Calu3 (cell line): ENCODE data around the gene GSDME. TPM values are rescaled to one million over a fixed set of nuclear protein-coding genes. Genes with fewer than 3 reads are reported as not detected.

ENCODE experiments used
- BruUV-seq: library from RNA; stranded (reverse); fragments of 400-500 nt; replicated peaks from 2 replicates; lab custom pipeline; 2021; lab: Mats Ljungman, UMichigan
- CTCF ChIA-PET: fragments of 300-600 bp; sonication (Branson Sonifier 250); formaldehyde crosslinking; loops from one replicate; lab custom pipeline; 2022; ENCODE audit warnings: antibody characterized with exemption; lab: Charles Lee
- DNase-seq: peaks from one replicate; pipeline ENCODE4 v3.0.0; 2022
- H3K27ac Mint-ChIP-seq: one replicate; pipeline ENCODE4 v1.8.0; 2022; ENCODE audit warnings: mixed read lengths; ENCODE audit not compliant: unreplicated experiment
- H3K27me3 Mint-ChIP-seq: one replicate; pipeline ENCODE4 v1.8.0; 2022; ENCODE audit warnings: mixed read lengths; ENCODE audit not compliant: unreplicated experiment
- H3K36me3 Mint-ChIP-seq: one replicate; pipeline ENCODE4 v1.8.0; 2022; ENCODE audit warnings: mild to moderate bottlenecking, moderate library complexity, mixed read lengths; ENCODE audit not compliant: insufficient read depth, unreplicated experiment
- H3K4me1 Mint-ChIP-seq: one replicate; pipeline ENCODE4 v1.8.0; 2022; ENCODE audit warnings: mild to moderate bottlenecking, low read depth, mixed read lengths; ENCODE audit not compliant: unreplicated experiment
- H3K4me3 Mint-ChIP-seq: one replicate; pipeline ENCODE4 v1.8.0; 2022; ENCODE audit warnings: mild to moderate bottlenecking, low read depth, moderate library complexity, mixed read lengths; ENCODE audit not compliant: unreplicated experiment
- H3K9me3 Mint-ChIP-seq: one replicate; pipeline ENCODE4 v1.8.0; 2022; ENCODE audit warnings: low read depth, mixed read lengths; ENCODE audit not compliant: unreplicated experiment
- intact Hi-C: fragments of 100-400 bp; cut with micrococcal nuclease; formaldehyde crosslinking; loops from one replicate; pipeline ENCODE4 v1.10.0; 2022; ENCODE audit not compliant: unreplicated experiment
- total RNA-seq: library from RNA; stranded (reverse); gene quantifications from 2 replicates; pipeline ENCODE4 v1.2.3, GENCODE V29; 2022
- TF ChIP-seq, protein P1 (sequence below): fragments of 200-600 bp; IDR thresholded peaks from one replicate; pipeline ENCODE4 v1.8.0; 2022; ENCODE audit warnings: antibody characterized with exemption; ENCODE audit not compliant: unreplicated experiment

Gene GSDME
- total RNA-seq, 1 experiment from 2014 or later, result 9.4 TPM

DNA sequence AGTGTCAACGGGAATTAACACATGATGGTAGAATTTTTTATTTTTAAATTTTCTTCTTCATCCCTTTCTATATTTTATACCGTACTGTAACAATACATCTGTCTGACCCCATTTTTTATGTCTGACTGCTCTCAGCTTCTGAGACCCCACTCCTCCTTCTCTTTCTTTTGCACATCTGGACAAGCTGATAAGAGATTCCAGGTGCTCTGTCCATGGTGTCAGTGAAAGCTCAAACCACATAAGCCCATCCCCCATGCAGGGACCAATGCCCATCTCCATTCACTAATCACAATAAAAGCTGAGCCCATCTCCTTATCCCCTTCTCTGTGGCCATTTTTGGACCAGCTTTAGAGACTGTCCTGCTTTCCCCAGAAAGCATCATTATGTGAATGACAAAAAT, 8.7 kb downstream of the GSDME start:
- H3K4me1 Mint-ChIP-seq, result peaks cover 9% of the 10 kb centered on the region
- no peaks in the 10 kb centered on the region for H3K36me3 Mint-ChIP-seq
- BruUV-seq, result no TSS peak
- no peak overlapping the region for H3K27ac Mint-ChIP-seq
- no peak for DNase-seq
- no peak overlapping the region for H3K4me3 Mint-ChIP-seq
- intact Hi-C loops, result no loop called here
- H3K9me3 Mint-ChIP-seq, result no peaks in the 10 kb centered on the region
- CTCF ChIA-PET, result no interaction called here
- H3K27me3 Mint-ChIP-seq, result no peaks in the 10 kb centered on the region
- TF ChIP-seq, protein P1, sequence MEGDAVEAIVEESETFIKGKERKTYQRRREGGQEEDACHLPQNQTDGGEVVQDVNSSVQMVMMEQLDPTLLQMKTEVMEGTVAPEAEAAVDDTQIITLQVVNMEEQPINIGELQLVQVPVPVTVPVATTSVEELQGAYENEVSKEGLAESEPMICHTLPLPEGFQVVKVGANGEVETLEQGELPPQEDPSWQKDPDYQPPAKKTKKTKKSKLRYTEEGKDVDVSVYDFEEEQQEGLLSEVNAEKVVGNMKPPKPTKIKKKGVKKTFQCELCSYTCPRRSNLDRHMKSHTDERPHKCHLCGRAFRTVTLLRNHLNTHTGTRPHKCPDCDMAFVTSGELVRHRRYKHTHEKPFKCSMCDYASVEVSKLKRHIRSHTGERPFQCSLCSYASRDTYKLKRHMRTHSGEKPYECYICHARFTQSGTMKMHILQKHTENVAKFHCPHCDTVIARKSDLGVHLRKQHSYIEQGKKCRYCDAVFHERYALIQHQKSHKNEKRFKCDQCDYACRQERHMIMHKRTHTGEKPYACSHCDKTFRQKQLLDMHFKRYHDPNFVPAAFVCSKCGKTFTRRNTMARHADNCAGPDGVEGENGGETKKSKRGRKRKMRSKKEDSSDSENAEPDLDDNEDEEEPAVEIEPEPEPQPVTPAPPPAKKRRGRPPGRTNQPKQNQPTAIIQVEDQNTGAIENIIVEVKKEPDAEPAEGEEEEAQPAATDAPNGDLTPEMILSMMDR, result no peak

DNA sequence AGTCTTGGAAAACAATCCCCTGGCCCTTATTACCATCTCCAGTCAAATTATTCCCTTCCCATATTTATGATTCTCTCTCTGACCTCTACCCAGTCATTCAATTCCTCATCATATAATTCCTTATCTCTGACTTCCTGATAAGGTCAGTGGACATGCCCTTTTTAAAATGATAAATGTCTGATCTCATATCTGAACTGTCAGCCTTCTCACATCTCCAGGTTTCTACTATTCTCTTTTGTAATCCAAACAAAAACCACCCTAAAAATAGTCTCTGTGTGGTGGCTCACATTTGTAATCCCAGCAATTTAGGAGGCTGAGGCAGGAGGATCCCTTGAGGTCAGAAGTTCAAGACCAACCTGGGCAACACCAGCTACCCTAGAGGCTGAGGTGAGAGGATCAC, 11.9 kb downstream of the GSDME start:
- H3K4me3 Mint-ChIP-seq, result no peak overlapping the region
- no peak for DNase-seq
- TF ChIP-seq, protein P1, result no peak
- BruUV-seq, result no TSS peak
- no peaks in the 10 kb centered on the region for H3K9me3 Mint-ChIP-seq
- intact Hi-C loops, result no loop called here
- CTCF ChIA-PET, result no interaction called here
- H3K27me3 Mint-ChIP-seq, result no peaks in the 10 kb centered on the region
- H3K36me3 Mint-ChIP-seq, result no peaks in the 10 kb centered on the region
- no peak overlapping the region for H3K27ac Mint-ChIP-seq
- no peaks in the 10 kb centered on the region for H3K4me1 Mint-ChIP-seq

DNA sequence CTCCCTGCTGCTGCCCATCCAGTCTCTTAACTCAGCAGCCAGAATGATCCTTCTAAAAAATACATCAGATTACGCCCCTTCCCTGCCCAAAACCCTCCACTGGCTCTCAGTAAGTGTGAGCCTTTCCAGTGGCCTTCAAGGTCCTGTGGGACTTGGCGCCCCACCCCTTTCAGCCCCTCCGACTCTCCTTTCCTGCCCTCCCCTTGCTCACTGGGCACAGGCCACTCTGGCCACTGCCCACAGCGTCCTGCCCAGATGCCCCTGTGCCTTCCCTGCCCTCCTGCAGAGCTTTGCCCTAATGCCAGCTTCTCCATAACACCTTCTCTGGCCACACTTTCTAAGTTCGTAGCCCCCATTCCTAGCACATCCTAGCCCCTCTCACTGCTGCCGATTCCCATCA, 13.8 kb downstream of the GSDME start:
- BruUV-seq, result no TSS peak
- Mint-ChIP-seq H3K27me3 (no peaks in the 10 kb centered on the region), H3K27ac (no peak overlapping the region), H3K4me1 (no peaks in the 10 kb centered on the region), H3K36me3 (no peaks in the 10 kb centered on the region), H3K4me3 (no peak overlapping the region), H3K9me3 (peaks cover 6% of the 10 kb centered on the region)
- CTCF ChIA-PET, result no interaction called here
- DNase-seq, result no peak
- TF ChIP-seq, protein P1, result no peak
- intact Hi-C loops, result no loop called here

DNA sequence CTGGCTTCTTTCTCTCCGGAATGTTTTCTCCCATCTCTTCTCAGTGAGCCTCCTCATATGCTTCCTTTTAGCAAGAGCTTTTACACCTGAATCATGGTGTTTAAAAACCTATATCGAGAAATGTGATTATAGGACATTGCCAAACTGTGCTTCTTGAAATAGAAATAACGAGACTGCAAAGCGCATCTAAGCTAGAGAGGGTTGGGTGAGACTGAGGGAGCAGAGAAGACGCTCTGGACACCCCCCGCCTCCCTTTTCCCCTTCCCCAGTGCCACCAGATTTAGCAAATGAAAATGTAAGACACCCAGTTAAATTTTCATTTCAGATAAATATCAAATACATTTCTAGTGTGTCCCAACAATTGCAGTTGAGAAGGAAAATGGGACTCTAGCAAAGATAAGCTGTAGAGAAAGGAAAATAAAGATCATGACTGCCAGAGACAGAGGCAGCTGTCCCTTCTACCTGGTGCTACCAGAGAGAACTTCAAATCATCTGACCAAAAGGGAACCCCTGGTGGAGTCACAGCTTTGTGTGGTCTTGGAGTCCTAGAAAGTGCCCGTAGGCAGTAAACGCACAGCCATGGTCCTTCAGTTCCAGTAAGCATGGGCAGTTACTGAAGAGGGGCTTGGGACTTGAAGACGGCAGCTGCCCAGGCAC, 14.6 kb downstream of the GSDME start:
- Mint-ChIP-seq H3K4me3 (no peak overlapping the region), H3K27ac (no peak overlapping the region), H3K27me3 (no peaks in the 10 kb centered on the region), H3K9me3 (peaks cover 7% of the 10 kb centered on the region), H3K36me3 (no peaks in the 10 kb centered on the region), H3K4me1 (no peaks in the 10 kb centered on the region)
- intact Hi-C loops, result no loop called here
- BruUV-seq, result no TSS peak
- no peak for DNase-seq
- CTCF ChIA-PET, result interaction anchor here (0.6 to 1.5 kb wide), 3 partner anchors 21 to 425 kb away, joined by 3 to 4 read pairs (median 3); no protein-coding TSS in a partner anchor
- TF ChIP-seq, protein P1, result no peak
